Astrocyte of the cerebellum (primary cell): ENCODE measurements around the gene HDAC4.

Experiments
- DNase-seq: peaks from one replicate; pipeline ENCODE4 v3.0.0-alpha.2; 2011; ENCODE audit warnings: low read depth
- H3K4me3 ChIP-seq: 2 replicates; pipeline ENCODE4 v1.5.1; 2011; ENCODE audit warnings: mild to moderate bottlenecking, low read depth, low read length, moderate library complexity
- in situ Hi-C: cut with HindIII; loops from 2 replicates; pipeline ENCODE4 v1.10.0; 2017; ENCODE audit warnings: low sequenced_read_pairs
- TF ChIP-seq, protein P1 (sequence below): IDR thresholded peaks from 2 replicates; pipeline ENCODE4 v1.5.1; 2012; ENCODE audit warnings: low read length, low read depth, moderate library complexity, mild to moderate bottlenecking; ENCODE audit errors: missing control alignments

Gene HDAC4

DNA sequence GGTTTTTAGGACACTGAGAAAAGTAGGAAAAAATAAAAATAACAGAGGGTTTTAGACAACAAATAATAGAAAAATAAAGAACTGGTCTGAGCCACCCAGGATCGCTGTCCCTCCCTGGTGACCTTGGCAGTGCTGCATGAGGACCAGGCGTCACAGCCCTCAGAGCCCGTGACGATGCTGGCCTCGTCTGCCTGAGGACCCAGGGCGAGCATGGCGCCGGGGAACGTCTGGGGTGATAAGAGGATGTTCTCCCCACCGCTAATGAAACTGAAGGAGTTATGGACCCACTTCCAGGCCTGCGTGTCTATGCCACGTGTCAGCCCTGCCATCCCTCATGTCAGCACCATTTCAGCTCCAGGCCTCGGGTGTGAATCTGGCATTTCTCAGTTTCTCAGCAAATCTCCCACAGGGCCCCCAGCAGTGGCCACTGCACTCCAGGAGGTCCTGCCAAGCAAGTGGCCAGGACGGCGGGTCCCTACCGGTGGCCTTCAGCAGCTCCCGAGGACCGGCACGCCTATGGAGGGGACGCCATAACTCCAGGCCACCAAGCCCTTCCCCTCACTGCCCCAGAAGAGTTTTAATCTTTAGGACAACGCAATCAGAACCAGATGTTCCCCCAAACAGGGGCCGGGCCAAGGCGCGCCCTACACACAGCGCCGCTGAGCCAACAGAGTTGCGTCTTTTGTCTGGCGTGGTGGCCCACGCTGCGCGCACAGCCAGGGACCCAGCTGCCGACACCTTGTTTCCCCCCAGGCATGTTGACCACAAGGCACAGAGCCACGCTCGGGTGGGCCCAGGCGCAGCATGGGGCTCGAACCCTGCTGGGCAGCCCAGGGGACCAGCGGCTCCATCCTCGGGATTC lies 373.2 kb downstream of the HDAC4 start:
- TF ChIP-seq, protein P1, sequence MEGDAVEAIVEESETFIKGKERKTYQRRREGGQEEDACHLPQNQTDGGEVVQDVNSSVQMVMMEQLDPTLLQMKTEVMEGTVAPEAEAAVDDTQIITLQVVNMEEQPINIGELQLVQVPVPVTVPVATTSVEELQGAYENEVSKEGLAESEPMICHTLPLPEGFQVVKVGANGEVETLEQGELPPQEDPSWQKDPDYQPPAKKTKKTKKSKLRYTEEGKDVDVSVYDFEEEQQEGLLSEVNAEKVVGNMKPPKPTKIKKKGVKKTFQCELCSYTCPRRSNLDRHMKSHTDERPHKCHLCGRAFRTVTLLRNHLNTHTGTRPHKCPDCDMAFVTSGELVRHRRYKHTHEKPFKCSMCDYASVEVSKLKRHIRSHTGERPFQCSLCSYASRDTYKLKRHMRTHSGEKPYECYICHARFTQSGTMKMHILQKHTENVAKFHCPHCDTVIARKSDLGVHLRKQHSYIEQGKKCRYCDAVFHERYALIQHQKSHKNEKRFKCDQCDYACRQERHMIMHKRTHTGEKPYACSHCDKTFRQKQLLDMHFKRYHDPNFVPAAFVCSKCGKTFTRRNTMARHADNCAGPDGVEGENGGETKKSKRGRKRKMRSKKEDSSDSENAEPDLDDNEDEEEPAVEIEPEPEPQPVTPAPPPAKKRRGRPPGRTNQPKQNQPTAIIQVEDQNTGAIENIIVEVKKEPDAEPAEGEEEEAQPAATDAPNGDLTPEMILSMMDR: no peak
- no peak overlapping the region for H3K4me3 ChIP-seq
- no peak for DNase-seq
- in situ Hi-C loops: no loop called here

DNA sequence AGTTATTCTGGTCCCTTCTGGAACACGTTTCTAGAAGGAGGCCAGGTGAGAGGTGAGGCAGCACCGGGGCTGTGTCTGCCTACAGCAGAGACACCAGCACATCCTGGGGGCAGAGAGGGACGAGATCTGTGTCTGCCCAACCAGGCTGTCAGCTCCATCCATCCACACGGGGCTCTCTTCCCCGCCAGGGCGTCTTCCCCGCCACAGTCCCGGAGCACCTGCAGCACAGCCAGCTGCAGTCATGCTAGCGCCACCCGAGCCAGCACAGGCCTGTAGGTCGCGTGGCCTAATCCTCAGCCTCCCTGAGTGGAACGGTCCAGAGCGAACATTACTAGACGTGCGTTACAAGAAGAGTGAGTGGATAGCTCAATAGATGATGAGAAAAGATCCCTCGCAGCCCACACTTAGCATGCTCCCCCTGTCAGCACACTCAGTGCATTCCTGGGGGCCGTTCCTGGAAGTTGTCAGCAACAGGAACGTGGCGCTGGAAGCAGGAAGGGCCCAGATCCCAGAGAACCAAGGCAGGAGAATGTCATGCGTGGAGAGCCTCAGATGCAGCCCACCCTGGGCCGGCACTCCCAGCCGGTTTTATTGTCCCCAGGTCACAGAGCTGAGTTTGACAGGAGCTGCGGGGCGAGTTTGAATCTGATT lies 374.0 kb downstream of the HDAC4 start:
- in situ Hi-C loops: no loop called here
- no peak for DNase-seq
- H3K4me3 ChIP-seq: no peak overlapping the region
- TF ChIP-seq, protein P1: no peak

DNA sequence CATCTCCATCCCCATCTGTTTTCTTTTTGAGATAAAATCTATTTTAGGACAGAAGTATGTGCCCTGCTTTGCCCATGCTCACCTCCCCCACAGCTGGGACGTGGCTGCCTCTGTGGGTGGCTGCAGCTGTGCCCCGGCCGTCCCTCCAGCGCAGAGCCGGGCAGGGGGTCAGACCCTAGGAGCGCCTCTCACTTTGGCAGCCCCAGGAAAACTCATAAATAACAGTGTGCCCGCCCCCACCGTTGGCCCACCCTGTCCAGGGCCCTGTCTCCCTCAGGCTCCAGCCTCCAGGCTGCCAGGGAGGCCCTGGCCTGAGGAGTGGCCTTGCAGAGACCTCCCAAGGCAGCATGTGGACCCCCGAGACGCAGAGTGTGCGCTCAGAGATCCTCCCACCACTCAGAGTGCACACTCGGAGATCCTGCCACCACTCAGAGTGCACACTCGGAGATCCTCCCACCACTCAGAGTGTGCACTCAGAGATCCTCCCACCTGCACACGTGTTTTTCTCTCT lies 374.8 kb downstream of the HDAC4 start:
- no peak for DNase-seq

DNA sequence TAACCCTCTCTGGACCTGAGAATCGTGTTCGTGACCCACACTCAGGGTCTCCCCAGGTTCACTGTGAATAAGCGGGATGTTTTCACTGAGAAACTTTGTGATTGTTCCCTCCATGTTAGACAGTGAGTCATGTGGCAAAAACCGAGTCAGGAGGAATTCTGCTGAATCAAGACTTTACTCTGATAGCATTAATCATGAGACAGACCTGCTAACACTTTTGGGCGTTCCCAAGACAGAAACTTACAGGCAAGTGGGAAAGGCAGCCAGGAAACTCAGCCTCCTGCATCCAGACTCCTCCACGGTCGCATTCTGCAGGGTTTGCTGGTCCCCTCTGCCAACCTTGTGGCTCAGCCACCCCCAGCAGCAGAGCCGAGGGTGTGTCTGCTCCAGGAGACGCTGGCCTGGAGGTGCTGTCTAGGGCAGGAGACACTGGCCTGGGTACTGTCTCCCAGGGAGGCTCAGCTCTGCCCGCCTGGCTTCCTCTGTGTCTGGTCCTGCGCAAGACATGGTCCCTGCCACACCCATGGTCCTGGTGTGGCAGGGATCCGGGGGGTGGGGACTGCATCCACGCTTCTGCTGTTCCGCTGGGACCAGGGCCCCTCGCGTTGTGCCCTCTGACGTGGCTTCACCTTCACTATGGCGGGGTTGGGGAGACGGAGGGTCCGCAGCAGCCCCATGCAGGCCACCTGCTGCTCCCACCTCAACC lies 375.6 kb downstream of the HDAC4 start:
- in situ Hi-C loops: no loop called here
- DNase-seq: peak; percentile 16
- TF ChIP-seq, protein P1: no peak
- no peak overlapping the region for H3K4me3 ChIP-seq

More for the DNA sequence above, 374.8 kb downstream of the HDAC4 start:
- in situ Hi-C loops: no loop called here
- TF ChIP-seq, protein P1: no peak
- H3K4me3 ChIP-seq: no peak overlapping the region

DNA sequence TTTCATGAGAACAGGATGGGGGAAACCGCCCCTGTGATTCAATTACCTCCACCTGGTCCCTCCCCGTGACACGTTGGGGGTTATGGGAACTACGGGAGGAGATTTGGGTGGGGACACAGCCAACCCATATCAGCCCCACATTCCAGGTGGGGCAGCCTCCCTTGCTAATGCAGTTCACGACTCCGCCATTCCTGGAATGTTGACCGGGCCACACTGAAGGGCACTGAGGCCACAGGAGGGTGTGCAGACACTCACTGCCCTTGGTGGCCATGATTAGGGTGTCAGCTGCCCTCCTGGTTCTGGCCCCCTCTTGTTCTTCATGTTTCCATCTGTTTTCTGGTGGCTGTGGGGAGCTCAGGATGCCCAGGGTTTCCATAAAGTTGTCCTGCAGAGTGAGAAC lies 376.6 kb downstream of the HDAC4 start:
- TF ChIP-seq, protein P1: no peak
- no peak for DNase-seq
- no peak overlapping the region for H3K4me3 ChIP-seq
- in situ Hi-C loops: no loop called here
